ENCODE data around the gene MYL4.
"Not testable (repeated sequence)": the region's sequence is repeated elsewhere in the genome, so short reads cannot be mapped to it uniquely, and the experiment has no call there.

MYL4 gene

GRCh38 chr17:47209499-47209898 is 351 bp downstream of the MYL4 start:
- TF ChIP-seq CTCF (conservative IDR thresholded peaks at IDR 0.05) (no peak), ZFX (IDR thresholded peaks at IDR 0.05) (no peak)
- H3K27ac ChIP-seq, result no peak overlapping the region

GRCh38 chr17:47210105-47210504 is 957 bp downstream of the MYL4 start:
- TF ChIP-seq CTCF (conservative IDR thresholded peaks at IDR 0.05) (no peak), ZFX (IDR thresholded peaks at IDR 0.05) (no peak)
- no peak overlapping the region for H3K27ac ChIP-seq

- no peak overlapping the region for H3K27ac ChIP-seq
- TF ChIP-seq CTCF (conservative IDR thresholded peaks at IDR 0.05) (no peak), ZFX (IDR thresholded peaks at IDR 0.05) (no peak)
Observed at GRCh38 chr17:47210779-47211178, 1.6 kb downstream of the MYL4 start.

GRCh38 chr17:47212458-47212857 is 3.3 kb downstream of the MYL4 start:
- no peak overlapping the region for H3K27ac ChIP-seq
- no peak for TF ChIP-seq CTCF (conservative IDR thresholded peaks at IDR 0.05)
- no peak for TF ChIP-seq ZFX (IDR thresholded peaks at IDR 0.05)

GRCh38 chr17:47213540-47213939 is 4.4 kb downstream of the MYL4 start:
- H3K27ac ChIP-seq, result no peak overlapping the region
- no peak for TF ChIP-seq ZFX (IDR thresholded peaks at IDR 0.05)
- no peak for TF ChIP-seq CTCF (conservative IDR thresholded peaks at IDR 0.05)

GRCh38 chr17:47214931-47215330 is 5.8 kb downstream of the MYL4 start:
- H3K27ac ChIP-seq, result no peak overlapping the region
- TF ChIP-seq CTCF (conservative IDR thresholded peaks at IDR 0.05) (no peak), ZFX (IDR thresholded peaks at IDR 0.05) (no peak)

- not testable (repeated sequence) for H3K27ac ChIP-seq
Observed at GRCh38 chr17:47216821-47217220, 7.7 kb downstream of the MYL4 start.

- H3K27ac ChIP-seq, result not testable (repeated sequence)
Observed at GRCh38 chr17:47217279-47217678, 8.1 kb downstream of the MYL4 start.

- no peak overlapping the region for H3K27ac ChIP-seq
- TF ChIP-seq CTCF (conservative IDR thresholded peaks at IDR 0.05), result no peak
- no peak for TF ChIP-seq ZFX (IDR thresholded peaks at IDR 0.05)
Observed at GRCh38 chr17:47218896-47219430, 9.8 kb downstream of the MYL4 start.
